ENCODE results near the gene ATP13A1.

The ATP13A1 gene

DNA sequence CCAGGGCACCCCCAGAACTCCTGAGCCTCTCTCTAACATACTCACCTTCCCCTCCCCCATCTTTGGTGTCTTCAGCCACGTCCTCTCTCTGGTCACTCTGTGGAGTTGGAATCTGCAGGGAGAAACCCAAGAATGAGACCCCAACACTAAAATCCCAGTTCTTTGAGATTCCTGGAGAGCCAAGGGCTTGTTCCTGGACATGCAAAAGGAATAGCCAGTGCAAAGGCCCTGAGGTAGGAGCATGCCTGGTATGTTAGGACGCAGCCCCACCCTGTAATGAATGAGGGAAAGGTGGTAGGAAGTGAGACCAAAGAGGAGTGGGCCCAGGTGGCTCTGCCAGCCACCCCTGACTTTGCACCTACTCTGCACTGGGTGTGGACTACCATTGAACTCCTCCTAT lies 33.0 kb downstream of the ATP13A1 start:
- Histone ChIP-seq H3K27me3 (ENCODE audit: insufficient read depth, low read depth, severe bottlenecking) (no peaks in the 10 kb centered on the region), H3K9me3 (ENCODE audit: severe bottlenecking) (no peaks in the 10 kb centered on the region), H3K36me3 (peaks cover 6% of the 10 kb centered on the region), H3K4me3 (ENCODE audit: low read depth, low read length) (no peak overlapping the region), H3K27ac (no peak overlapping the region)
- no peak for DNase-seq
- TF ChIP-seq, protein P1, sequence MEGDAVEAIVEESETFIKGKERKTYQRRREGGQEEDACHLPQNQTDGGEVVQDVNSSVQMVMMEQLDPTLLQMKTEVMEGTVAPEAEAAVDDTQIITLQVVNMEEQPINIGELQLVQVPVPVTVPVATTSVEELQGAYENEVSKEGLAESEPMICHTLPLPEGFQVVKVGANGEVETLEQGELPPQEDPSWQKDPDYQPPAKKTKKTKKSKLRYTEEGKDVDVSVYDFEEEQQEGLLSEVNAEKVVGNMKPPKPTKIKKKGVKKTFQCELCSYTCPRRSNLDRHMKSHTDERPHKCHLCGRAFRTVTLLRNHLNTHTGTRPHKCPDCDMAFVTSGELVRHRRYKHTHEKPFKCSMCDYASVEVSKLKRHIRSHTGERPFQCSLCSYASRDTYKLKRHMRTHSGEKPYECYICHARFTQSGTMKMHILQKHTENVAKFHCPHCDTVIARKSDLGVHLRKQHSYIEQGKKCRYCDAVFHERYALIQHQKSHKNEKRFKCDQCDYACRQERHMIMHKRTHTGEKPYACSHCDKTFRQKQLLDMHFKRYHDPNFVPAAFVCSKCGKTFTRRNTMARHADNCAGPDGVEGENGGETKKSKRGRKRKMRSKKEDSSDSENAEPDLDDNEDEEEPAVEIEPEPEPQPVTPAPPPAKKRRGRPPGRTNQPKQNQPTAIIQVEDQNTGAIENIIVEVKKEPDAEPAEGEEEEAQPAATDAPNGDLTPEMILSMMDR (IDR thresholded peaks at IDR 0.05; ENCODE audit: low read depth, low read length): no peak

DNA sequence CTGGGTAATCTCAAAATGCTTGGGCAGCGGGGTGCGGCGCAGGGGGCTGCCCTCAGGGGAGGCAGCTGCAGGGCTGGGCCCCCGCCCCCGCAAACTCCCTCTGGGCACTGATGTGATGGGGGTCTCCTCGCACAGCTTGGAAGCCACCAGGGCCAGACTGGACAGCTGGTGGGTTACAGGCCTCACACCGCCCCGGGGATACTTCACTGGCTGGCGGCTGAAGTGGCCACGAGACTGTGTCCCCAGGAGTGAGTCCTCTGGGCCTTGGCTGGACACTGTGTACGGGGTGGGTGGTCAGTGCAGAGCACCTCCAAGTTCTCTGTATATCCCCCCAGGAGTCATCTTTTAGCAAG lies 33.4 kb downstream of the ATP13A1 start:
- TF ChIP-seq, protein P1 (IDR thresholded peaks at IDR 0.05; ENCODE audit: low read depth, low read length): no peak
- Histone ChIP-seq H3K27ac (no peak overlapping the region), H3K27me3 (ENCODE audit: insufficient read depth, low read depth, severe bottlenecking) (no peaks in the 10 kb centered on the region), H3K4me3 (ENCODE audit: low read depth, low read length) (no peak overlapping the region), H3K9me3 (ENCODE audit: severe bottlenecking) (no peaks in the 10 kb centered on the region), H3K36me3 (peaks cover 6% of the 10 kb centered on the region)
- no peak for DNase-seq

DNA sequence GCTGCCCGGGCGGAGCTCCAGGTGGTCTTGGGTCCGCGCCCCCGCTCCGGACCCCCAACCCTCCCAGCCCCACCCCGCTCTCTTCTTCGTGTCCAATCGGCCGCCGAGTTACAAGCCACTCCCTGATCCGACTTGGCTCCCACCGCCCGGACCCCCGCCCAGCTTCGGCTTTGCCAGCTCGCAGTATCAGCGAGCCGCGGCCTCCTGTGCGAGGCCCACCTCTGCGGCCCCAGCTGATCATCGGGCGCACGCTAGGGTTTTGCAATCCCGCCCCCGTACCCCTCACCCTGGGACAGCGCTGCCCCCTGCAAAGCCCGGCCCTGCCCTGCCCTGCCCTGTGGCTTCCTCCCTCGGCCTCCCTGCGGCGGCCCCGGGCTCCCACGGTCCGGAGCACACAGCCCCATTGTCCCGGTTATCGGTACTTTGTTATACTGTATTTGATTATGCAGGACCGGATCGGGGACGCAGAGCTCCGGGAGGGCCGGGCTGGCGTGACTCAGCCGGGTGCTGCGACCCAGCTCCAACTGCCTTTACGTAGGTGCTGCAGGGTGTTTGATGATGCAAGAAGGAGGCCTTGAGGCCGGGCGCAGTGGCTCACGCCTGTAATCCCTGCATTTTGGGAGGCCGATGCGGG lies 34.9 kb downstream of the ATP13A1 start:
- no peaks in the 10 kb centered on the region for H3K36me3 ChIP-seq
- TF ChIP-seq, protein P1 (IDR thresholded peaks at IDR 0.05; ENCODE audit: low read depth, low read length): no peak
- no peak for DNase-seq
- no peaks in the 10 kb centered on the region for H3K27me3 ChIP-seq (ENCODE audit: insufficient read depth, low read depth, severe bottlenecking)
- H3K9me3 ChIP-seq (ENCODE audit: severe bottlenecking): no peaks in the 10 kb centered on the region
- no peak overlapping the region for H3K27ac ChIP-seq
- no peak overlapping the region for H3K4me3 ChIP-seq (ENCODE audit: low read depth, low read length)

DNA sequence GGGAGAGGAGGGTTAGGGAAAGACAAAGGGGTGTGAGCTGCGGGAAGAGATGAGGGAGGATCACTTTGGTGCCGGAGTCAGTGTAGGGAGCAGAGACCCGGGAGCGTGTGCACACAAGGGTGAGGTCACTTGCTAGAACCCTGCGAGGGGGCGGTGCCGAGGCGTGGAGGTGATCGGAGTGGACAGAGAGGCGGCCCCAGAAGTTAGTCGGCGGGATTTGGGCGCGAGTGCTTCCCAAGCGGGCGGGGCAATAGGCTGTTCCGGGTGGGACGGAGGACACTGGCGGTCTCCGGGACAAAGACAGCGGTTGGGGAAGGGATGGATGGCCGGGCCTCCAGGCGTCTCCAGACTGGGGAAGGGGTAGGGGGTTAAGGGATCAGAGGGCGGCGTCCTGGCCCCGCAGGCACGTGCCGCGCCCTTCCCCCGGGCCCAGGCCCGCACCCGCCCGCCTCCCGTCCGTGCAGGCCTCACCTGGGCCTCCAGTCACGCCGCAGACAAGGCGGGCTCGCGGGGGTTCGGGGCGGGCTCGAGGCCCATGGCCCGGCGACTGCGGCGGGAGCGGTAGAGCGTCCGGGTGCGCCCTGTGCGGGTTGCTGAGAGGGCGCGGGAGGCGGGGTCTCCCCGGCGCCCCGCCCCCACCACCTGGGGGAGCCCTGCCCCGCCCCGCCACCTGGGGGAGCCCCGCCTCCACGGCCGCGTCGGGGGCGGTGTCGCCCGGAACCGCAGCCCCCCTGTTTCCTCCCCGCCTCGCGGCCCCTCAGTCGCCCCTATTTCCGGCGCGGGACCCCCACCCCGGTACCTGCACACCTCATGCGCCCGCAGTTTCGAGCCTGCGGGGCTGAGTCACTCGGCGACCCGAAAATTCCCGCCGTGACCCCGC lies 35.6 kb downstream of the ATP13A1 start, which contains the start of gene LPAR2:
Gene LPAR2, minus strand, starts transcription at position 600 of the 880 bp plus-strand sequence. CDS start 945 bp downstream, outside the sequence.
- H3K4me3 ChIP-seq (ENCODE audit: low read depth, low read length): no peak within 1 kb of the TSS
- no peaks in the 10 kb centered on the region for H3K27me3 ChIP-seq (ENCODE audit: insufficient read depth, low read depth, severe bottlenecking)
- DNase-seq: no peak
- TF ChIP-seq, protein P1 (IDR thresholded peaks at IDR 0.05; ENCODE audit: low read depth, low read length): no peak
- no peaks in the 10 kb centered on the region for H3K36me3 ChIP-seq
- no peak within 1 kb of the TSS for H3K27ac ChIP-seq
- H3K9me3 ChIP-seq (ENCODE audit: severe bottlenecking): no peaks in the 10 kb centered on the region

DNA sequence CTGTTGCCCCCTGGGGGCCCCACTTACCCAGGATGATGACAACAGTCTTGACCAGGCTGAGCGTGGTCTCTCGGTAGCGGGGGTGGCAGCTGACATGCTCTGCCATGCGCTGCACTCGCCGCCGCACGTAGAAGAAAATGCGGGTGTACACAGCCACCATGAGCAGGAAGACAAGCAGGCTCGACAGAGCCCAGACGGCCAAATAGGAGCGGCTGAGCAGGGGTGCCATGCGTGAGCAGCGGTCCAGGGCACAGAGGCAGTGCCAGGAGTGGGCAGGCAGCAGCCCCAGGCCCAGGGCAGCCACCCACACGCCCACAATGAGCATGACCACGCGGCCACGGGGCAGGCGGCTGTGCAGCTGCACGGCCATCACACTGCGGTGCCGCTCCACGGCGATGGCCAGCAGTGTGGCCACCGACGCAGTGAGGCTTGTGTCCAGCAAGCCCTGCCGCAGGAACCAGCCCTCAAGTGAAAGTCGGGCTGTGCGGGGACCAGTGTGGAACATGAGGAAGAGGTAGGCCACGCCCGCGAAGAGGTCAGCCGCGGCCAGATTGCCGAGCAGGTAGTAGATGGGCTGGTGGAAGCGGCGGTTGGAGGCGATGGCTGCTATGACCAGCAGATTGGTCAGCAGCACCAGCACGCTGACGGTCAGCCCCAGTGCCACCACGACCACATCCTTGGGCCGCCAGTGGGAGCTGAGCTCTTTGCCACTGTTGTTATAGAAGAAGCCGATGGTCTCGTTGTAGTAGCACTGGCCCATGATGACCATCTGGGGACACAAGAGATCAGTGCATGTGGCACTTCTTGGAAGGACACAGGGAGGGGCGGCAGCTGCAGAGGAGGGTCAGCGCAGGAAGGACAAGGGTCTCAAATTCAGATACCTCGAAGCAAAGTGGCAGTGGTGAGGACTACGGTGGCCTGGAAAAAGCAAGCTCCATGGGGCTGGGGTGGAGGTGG lies 36.7 kb downstream of the ATP13A1 start:
- H3K36me3 ChIP-seq: no peaks in the 10 kb centered on the region
- no peak for DNase-seq
- no peaks in the 10 kb centered on the region for H3K9me3 ChIP-seq (ENCODE audit: severe bottlenecking)
- no peak overlapping the region for H3K27ac ChIP-seq
- no peaks in the 10 kb centered on the region for H3K27me3 ChIP-seq (ENCODE audit: insufficient read depth, low read depth, severe bottlenecking)
- TF ChIP-seq, protein P1 (IDR thresholded peaks at IDR 0.05; ENCODE audit: low read depth, low read length): no peak
- H3K4me3 ChIP-seq (ENCODE audit: low read depth, low read length): no peak overlapping the region

All from WERI-Rb-1 (cell line).